GM12878 (cell line): Measurements from ENCODE around the gene DOP1A. TPM values are rescaled to one million over a fixed set of nuclear protein-coding genes. Genes with fewer than 3 reads are reported as not detected.

Source experiments
- ATAC-seq: fragments of 200-7000 bp; cut with Tn5 transposase; 3 replicates; pipeline ENCODE4 v1.9.1; 2020; ENCODE audit warnings: mild to moderate bottlenecking, moderate library complexity
- BruUV-seq: library from RNA; stranded (reverse); fragments of 400-500 nt; replicated peaks from 2 replicates; lab custom pipeline; 2021; lab: Mats Ljungman, UMichigan
- CTCF ChIA-PET: fragments of 300-600 bp; sonication (Branson Sonifier 250); formaldehyde crosslinking; extraction: SDS; loops from one replicate; lab custom pipeline; 2021; ENCODE audit warnings: inconsistent platforms; lab: Yijun Ruan, JAX
- POLR2A ChIA-PET: fragments of 350-600 bp; formaldehyde crosslinking; extraction: SDS; loops from one replicate; lab custom pipeline; 2021; ENCODE audit warnings: inconsistent platforms; lab: Charles Lee
- RAD21 ChIA-PET: fragments of 300-600 bp; sonication (Branson Sonifier 250); formaldehyde crosslinking; loops from one replicate; lab custom pipeline; 2023; ENCODE audit warnings: antibody characterized with exemption; ENCODE audit not compliant: unreplicated experiment; lab: Charles Lee
- SMC1A ChIA-PET: fragments of 300-600 bp; sonication (Branson Sonifier 250); formaldehyde crosslinking; loops from one replicate; lab custom pipeline; 2023; ENCODE audit not compliant: unreplicated experiment, uncharacterized antibody; lab: Charles Lee
- DNase-seq: peaks from one replicate; pipeline ENCODE4 v3.0.0-alpha.2; 2011; ENCODE audit warnings: low read depth, low spot score
- FAIRE-seq: peaks from 3 replicates; lab custom pipeline; 2011; peaks lifted over from hg19 to GRCh38; lab: Jason Lieb, UNC
- H2AFZ ChIP-seq: 2 replicates; pipeline ENCODE4 v1.6.0; 2011; ENCODE audit warnings: low read depth, low read length, control low read depth; ENCODE audit not compliant: control insufficient read depth
- H3K27ac ChIP-seq: 2 replicates; pipeline ENCODE4 v1.5.1; 2011; ENCODE audit warnings: control low read depth; ENCODE audit not compliant: control insufficient read depth, insufficient read depth
- H3K27me3 ChIP-seq, 2 experiments: replicated peaks in 1 of 2; 2 replicates each; pipeline versions ENCODE4 v1.6.0 to v1.6.1; 2011; ENCODE audit warnings: low read length in 1 of 2; ENCODE audit not compliant: control insufficient read depth in 2 of 2, insufficient read depth in 2 of 2
- H3K36me3 ChIP-seq, 2 experiments: 2 replicates each; pipeline ENCODE4 v1.5.1; 2011; ENCODE audit warnings: low read length in 1 of 2; ENCODE audit not compliant: control insufficient read depth in 2 of 2, insufficient read depth in 2 of 2
- H3K4me1 ChIP-seq: 2 replicates; pipeline ENCODE4 v1.6.1; 2011; ENCODE audit warnings: mild to moderate bottlenecking, low read length, moderate library complexity, mixed read lengths; ENCODE audit not compliant: control insufficient read depth, insufficient read depth
- H3K4me2 ChIP-seq: 2 replicates; pipeline ENCODE4 v1.6.0; 2011; ENCODE audit warnings: control low read depth; ENCODE audit not compliant: control insufficient read depth, insufficient read depth
- H3K4me3 ChIP-seq: fragments of 200-600 bp; sonication (generic); 2 replicates; pipeline ENCODE4 v1.5.1; 2016
- H3K79me2 ChIP-seq: 2 replicates; pipeline ENCODE4 v1.6.0; 2011; ENCODE audit warnings: low read length; ENCODE audit not compliant: control insufficient read depth, insufficient read depth
- H3K9ac ChIP-seq: 2 replicates; pipeline ENCODE4 v1.8.0; 2011; ENCODE audit warnings: low read length, control low read depth, mixed read lengths; ENCODE audit not compliant: control insufficient read depth, insufficient read depth
- H3K9me3 ChIP-seq: replicated peaks from 3 replicates; pipeline ENCODE4 v1.5.1; 2011; ENCODE audit warnings: mild to moderate bottlenecking, low read length; ENCODE audit not compliant: control insufficient read depth, insufficient read depth
- H4K20me1 ChIP-seq: 2 replicates; pipeline ENCODE4 v1.6.0; 2011; ENCODE audit not compliant: control insufficient read depth, insufficient read depth
- ATF7 ChIP-seq: fragments of 450-650 bp; IDR thresholded peaks from 2 replicates; pipeline ENCODE4 v1.6.1; 2016; ENCODE audit warnings: low read depth, mild to moderate bottlenecking
- BACH1 ChIP-seq: fragments of 450-650 bp; IDR thresholded peaks from 2 replicates; pipeline ENCODE4 v1.6.1; 2017; ENCODE audit warnings: mild to moderate bottlenecking, borderline replicate concordance
- CHD2 ChIP-seq: IDR thresholded peaks from 2 replicates; pipeline ENCODE4 v1.6.1; 2011; ENCODE audit warnings: low read depth, low read length, improper control_type of control experiment, borderline replicate concordance
- HDAC2 ChIP-seq: fragments of 200-600 bp; sonication (generic); IDR thresholded peaks from 2 replicates; pipeline ENCODE4 v1.6.1; 2017
- HDGF ChIP-seq: fragments of 450-650 bp; IDR thresholded peaks from 2 replicates; pipeline ENCODE4 v1.6.1; 2016; ENCODE audit warnings: antibody characterized with exemption
- IKZF2 ChIP-seq, 2 experiments: fragments of 450-650 bp; IDR thresholded peaks; 2 replicates each; pipeline ENCODE4 v1.6.1; 2017; ENCODE audit warnings: mild to moderate bottlenecking in 2 of 2, moderate library complexity in 2 of 2
- NR2F1 ChIP-seq: fragments of 450-650 bp; conservative IDR thresholded peaks from 2 replicates; pipeline ENCODE4 v1.6.1; 2017; ENCODE audit warnings: mild to moderate bottlenecking
- POU2F2 ChIP-seq: IDR thresholded peaks from 3 replicates; pipeline ENCODE4 v1.6.1; 2011; ENCODE audit warnings: low read depth, mild to moderate bottlenecking, low read length, borderline replicate concordance
- RB1 ChIP-seq: fragments of 450-650 bp; formaldehyde crosslinking; IDR thresholded peaks from 2 replicates; pipeline ENCODE4 v1.6.1; 2017; ENCODE audit warnings: mild to moderate bottlenecking, borderline replicate concordance
- RBBP5 ChIP-seq: fragments of 200-600 bp; sonication (generic); conservative IDR thresholded peaks from 2 replicates; pipeline ENCODE4 v1.6.1; 2016
- SIN3A ChIP-seq: IDR thresholded peaks from 2 replicates; pipeline ENCODE4 v1.6.1; 2012; ENCODE audit warnings: low read depth, low read length, improper control_type of control experiment
- SMARCA5 ChIP-seq: fragments of 450-650 bp; IDR thresholded peaks from 2 replicates; pipeline ENCODE4 v1.6.1; 2017; ENCODE audit warnings: mild to moderate bottlenecking
- SREBF1 ChIP-seq: IDR thresholded peaks from 2 replicates; pipeline ENCODE4 v1.6.1; 2012; ENCODE audit warnings: mild to moderate bottlenecking, low read length
- TARDBP ChIP-seq: IDR thresholded peaks from 2 replicates; pipeline ENCODE4 v1.6.1; 2016; ENCODE audit warnings: borderline replicate concordance
- ZNF24 ChIP-seq: fragments of 450-650 bp; IDR thresholded peaks from 2 replicates; pipeline ENCODE4 v1.6.1; 2017; ENCODE audit warnings: antibody characterized with exemption, mild to moderate bottlenecking
- WGBS: methylation state at CpG from one replicate; pipeline ENCODE4 v1.1.6; 2016; ENCODE audit warnings: low lambda C conversion rate; ENCODE audit not compliant: insufficient replicate concordance, insufficient coverage; ENCODE audit errors: missing lambda C conversion rate; 5-methylcytosine and 5-hydroxymethylcytosine counted together
- in situ Hi-C: fragments of 300-500 bp; cut with MboI; formaldehyde crosslinking; loops from 9 replicates; pipeline ENCODE4 v1.14.3; 2018; ENCODE audit warnings: mixed read lengths
- intact Hi-C: fragments of 100-400 bp; cut with micrococcal nuclease; formaldehyde crosslinking; loops from one replicate; pipeline ENCODE4 v1.14.2; 2022; ENCODE audit not compliant: unreplicated experiment
- polyA plus RNA-seq, 11 experiments: library from polyadenylated mRNA; depleted of rRNA in 4 of 11; unstranded in 6 of 11; stranded (reverse) in 5 of 11; fragments of >200 nt; fragmentation: Nextera tagmentation in 4 of 11; fragmentation: Illumina TruSeq in 1 of 11; extraction: Ambion mirVana in 4 of 11; extraction: Trizol in 1 of 11; gene quantifications; 1 replicate in 1 of 11; 2 replicates in 10 of 11; pipeline versions ENCODE4 v1.2.1 to v1.2.3, GENCODE V29; 2011 to 2016; ENCODE audit warnings: inconsistent platforms in 2 of 11, missing spikeins in 2 of 11, low read depth in 1 of 11
- total RNA-seq, 4 experiments: library from RNA; depleted of rRNA in 3 of 4; stranded (reverse); fragments of >200 nt in 3 of 4; fragmentation: Illumina TruSeq in 1 of 4; extraction: Trizol in 1 of 4; gene quantifications; 2 replicates each; pipeline versions ENCODE4 v1.2.1 to v1.2.3, GENCODE V29; 2013 to 2021
- TF ChIP-seq, protein P1 (sequence below): IDR thresholded peaks from 2 replicates; pipeline ENCODE4 v1.6.1; 2011; ENCODE audit warnings: low read depth, mild to moderate bottlenecking, low read length, moderate library complexity, borderline replicate concordance; ENCODE audit errors: extremely low read depth
- TF ChIP-seq, protein P2 (sequence below): IDR thresholded peaks from 2 replicates; pipeline ENCODE4 v1.6.1; 2012; ENCODE audit warnings: low read depth, low read length, improper control_type of control experiment
- TF ChIP-seq, protein P3 (sequence below): IDR thresholded peaks from 2 replicates; pipeline ENCODE4 v1.6.1; 2011; ENCODE audit warnings: borderline replicate concordance, low read depth, mild to moderate bottlenecking, moderate library complexity, low read length; ENCODE audit not compliant: insufficient read depth, poor library complexity, severe bottlenecking
- TF ChIP-seq, protein P4 (sequence below): fragments of 450-650 bp; IDR thresholded peaks from 2 replicates; pipeline ENCODE4 v1.6.1; 2017; ENCODE audit warnings: borderline replicate concordance

The DOP1A gene
- total and polyA plus RNA-seq, 10 of the 15 experiments (the other 5 are each of a cell fraction or from before 2014, with no cell fraction given): 1.9 to 22.9 (median 10.3) TPM

DNA sequence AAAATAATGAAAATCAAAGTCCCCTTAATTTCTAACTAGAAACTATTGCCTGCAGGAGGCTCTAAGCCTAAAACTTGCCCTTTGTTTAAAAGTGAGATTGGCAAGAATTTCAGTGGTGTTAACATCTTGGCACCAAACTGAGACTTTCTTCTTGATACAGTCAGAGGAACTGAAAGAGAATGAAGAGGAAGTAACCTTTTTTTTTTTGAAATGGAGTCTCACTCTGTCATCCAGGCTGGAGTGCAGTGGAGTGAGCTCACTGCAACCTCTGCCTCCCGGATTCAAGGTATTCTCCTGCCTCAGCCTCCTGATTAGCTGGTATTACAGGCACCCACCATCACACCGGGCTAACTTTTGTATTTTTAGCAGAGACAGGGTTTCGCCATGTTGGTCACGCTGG, 3.6 kb downstream of the DOP1A start (continued):
- TF ChIP-seq, protein P1, sequence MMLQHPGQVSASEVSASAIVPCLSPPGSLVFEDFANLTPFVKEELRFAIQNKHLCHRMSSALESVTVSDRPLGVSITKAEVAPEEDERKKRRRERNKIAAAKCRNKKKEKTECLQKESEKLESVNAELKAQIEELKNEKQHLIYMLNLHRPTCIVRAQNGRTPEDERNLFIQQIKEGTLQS: no peak
- TF ChIP-seq HDAC2 (no peak), SREBF1 (no peak), HDGF (peak; percentile 86; the same call in 1 of the 2 replicates), SMARCA5 (0 out of 2 replicates have a peak, but pooled peaks have one; percentile 46), TARDBP (no peak), ZNF24 (0 out of 2 replicates have a peak, but pooled peaks have one; percentile 52), CHD2 (0 out of 2 replicates have a peak, but pooled peaks have one; percentile 30)

DNA sequence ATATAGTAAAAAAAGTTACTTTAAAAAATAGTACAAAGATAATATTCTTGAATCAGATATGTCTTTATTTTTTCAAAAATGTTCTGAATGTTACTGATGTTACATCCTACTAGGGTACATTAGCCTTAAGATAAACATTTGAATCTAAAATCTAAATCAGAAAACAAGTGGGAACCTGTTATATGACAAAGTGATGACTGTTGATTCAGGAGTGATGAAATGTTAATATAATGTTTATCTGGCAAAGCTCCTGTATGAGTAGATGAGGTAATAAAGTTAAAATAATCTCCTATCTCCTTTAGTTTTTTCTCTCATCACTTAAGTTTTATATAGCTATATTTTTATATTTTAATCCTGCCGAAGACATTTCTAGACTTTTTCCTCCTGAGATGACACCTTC, 4.2 kb downstream of the DOP1A start:
- ATAC-seq: no peak
- SMC1A ChIA-PET: interaction anchor here (0.6 to 10.4 kb wide), 8 partner anchors 10 to 442 kb away, joined by 3 to 277 read pairs (median 36); partner anchors contain the start of genes PGM3, PRSS35 and RWDD2A
- FAIRE-seq: no peak
- no peak for DNase-seq
- Histone ChIP-seq H3K4me2 (no peak overlapping the region; the same call in 1 of the 2 replicates), H3K4me1 (peaks cover 8% of the 10 kb centered on the region), H3K27me3 (no peaks in the 10 kb centered on the region), H3K9me3 (peaks cover 3% of the 10 kb centered on the region; the same call in 1 of the 3 replicates), H2AFZ (no peak overlapping the region), H3K79me2 (peaks cover 26% of the 10 kb centered on the region), H4K20me1 (no peaks in the 10 kb centered on the region), H3K9ac (no peak overlapping the region), H3K36me3 (no peaks in the 10 kb centered on the region), H3K4me3 (no peak overlapping the region), H3K27ac (no peak overlapping the region)
- 100% methylated on average over 1 of the region's 1 CpG for WGBS
- no TSS peak for BruUV-seq
- intact Hi-C loops: loop anchor here (2.0 kb wide), 1 partner anchor 15 kb away; no protein-coding TSS in a partner anchor
- POLR2A ChIA-PET: interaction anchor here (0.6 kb wide), 1 partner anchor 58 kb away, joined by 3 read pairs; no protein-coding TSS in a partner anchor
- RAD21 ChIA-PET: interaction anchor here (2.2 to 8.6 kb wide), 2 partner anchors 15 to 145 kb away, joined by 9 to 215 read pairs; no protein-coding TSS in a partner anchor
- CTCF ChIA-PET: interaction anchor here (1.0 to 12.2 kb wide), 7 partner anchors 13 to 442 kb away, joined by 3 to 635 read pairs (median 5); no protein-coding TSS in a partner anchor
- in situ Hi-C loops: no loop called here
- TF ChIP-seq ATF7 (no peak), NR2F1 (no peak), SIN3A (no peak), IKZF2 (IDR thresholded peaks at IDR 0.05) (no peak), RB1 (no peak), POU2F2 (no peak), BACH1 (no peak), RBBP5 (no peak)
- TF ChIP-seq, protein P2, sequence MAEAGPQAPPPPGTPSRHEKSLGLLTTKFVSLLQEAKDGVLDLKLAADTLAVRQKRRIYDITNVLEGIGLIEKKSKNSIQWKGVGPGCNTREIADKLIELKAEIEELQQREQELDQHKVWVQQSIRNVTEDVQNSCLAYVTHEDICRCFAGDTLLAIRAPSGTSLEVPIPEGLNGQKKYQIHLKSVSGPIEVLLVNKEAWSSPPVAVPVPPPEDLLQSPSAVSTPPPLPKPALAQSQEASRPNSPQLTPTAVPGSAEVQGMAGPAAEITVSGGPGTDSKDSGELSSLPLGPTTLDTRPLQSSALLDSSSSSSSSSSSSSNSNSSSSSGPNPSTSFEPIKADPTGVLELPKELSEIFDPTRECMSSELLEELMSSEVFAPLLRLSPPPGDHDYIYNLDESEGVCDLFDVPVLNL: no peak
- TF ChIP-seq, protein P3, sequence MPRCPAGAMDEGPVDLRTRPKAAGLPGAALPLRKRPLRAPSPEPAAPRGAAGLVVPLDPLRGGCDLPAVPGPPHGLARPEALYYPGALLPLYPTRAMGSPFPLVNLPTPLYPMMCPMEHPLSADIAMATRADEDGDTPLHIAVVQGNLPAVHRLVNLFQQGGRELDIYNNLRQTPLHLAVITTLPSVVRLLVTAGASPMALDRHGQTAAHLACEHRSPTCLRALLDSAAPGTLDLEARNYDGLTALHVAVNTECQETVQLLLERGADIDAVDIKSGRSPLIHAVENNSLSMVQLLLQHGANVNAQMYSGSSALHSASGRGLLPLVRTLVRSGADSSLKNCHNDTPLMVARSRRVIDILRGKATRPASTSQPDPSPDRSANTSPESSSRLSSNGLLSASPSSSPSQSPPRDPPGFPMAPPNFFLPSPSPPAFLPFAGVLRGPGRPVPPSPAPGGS: no peak
- TF ChIP-seq, protein P4, sequence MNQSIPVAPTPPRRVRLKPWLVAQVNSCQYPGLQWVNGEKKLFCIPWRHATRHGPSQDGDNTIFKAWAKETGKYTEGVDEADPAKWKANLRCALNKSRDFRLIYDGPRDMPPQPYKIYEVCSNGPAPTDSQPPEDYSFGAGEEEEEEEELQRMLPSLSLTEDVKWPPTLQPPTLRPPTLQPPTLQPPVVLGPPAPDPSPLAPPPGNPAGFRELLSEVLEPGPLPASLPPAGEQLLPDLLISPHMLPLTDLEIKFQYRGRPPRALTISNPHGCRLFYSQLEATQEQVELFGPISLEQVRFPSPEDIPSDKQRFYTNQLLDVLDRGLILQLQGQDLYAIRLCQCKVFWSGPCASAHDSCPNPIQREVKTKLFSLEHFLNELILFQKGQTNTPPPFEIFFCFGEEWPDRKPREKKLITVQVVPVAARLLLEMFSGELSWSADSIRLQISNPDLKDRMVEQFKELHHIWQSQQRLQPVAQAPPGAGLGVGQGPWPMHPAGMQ: no peak
